Measurements from ENCODE around the gene TKTL1. TPM values are rescaled to one million over a fixed set of nuclear protein-coding genes. Genes with fewer than 3 reads are reported as not detected.
"Not testable (repeated sequence)": the region's sequence is repeated elsewhere in the genome, so short reads cannot be mapped to it uniquely, and the experiment has no call there.

Gene TKTL1
- 0.28 TPM for polyA plus RNA-seq (ENCODE audit: insufficient read length)
- long read RNA-seq, donor 1 = 0 reads
- long read RNA-seq, donor 2 = 0 reads
- long read RNA-seq, donor 3 = 0 reads
- long read RNA-seq, donor 4 = 0 reads
- long read RNA-seq, donor 5 = 0 reads
- long read RNA-seq, donor 6 = 0 reads
- long read RNA-seq, donor 7 = 0 reads
- long read RNA-seq, donor 8 = 0 reads

- no peak for DNase-seq
Measured at GRCh38 chrX:154295664-154296310, at the start of gene TKTL1. Gene TKTL1 (plus strand): TSS chrX:154295795. CDS start chrX:154295860, 65 bp downstream.

GRCh38 chrX:154247377-154248045 lies 48.1 kb upstream of the TKTL1 start:
- DNase-seq = not testable (repeated sequence)

GRCh38 chrX:154248076-154248475 lies 47.5 kb upstream of the TKTL1 start:
- not testable (repeated sequence) for DNase-seq

GRCh38 chrX:154257282-154257681 lies 38.3 kb upstream of the TKTL1 start, which contains the start of gene OPN1MW3:
Gene OPN1MW3 (plus strand): TSS chrX:154257582. CDS start chrX:154257620, 38 bp downstream.
- DNase-seq = not testable (repeated sequence)

GRCh38 chrX:154258711-154259110 lies 36.9 kb upstream of the TKTL1 start:
- DNase-seq = not testable (repeated sequence)

- DNase-seq = not testable (repeated sequence)
Measured at GRCh38 chrX:154263072-154263471, 32.5 kb upstream of the TKTL1 start.

GRCh38 chrX:154269245-154269644 lies 26.4 kb upstream of the TKTL1 start:
- DNase-seq = not testable (repeated sequence)

- not testable (repeated sequence) for DNase-seq
Measured at GRCh38 chrX:154284489-154285338, 10.9 kb upstream of the TKTL1 start.

- DNase-seq = not testable (repeated sequence)
Measured at GRCh38 chrX:154286406-154286805, 9.2 kb upstream of the TKTL1 start.

GRCh38 chrX:154294791-154295574 lies 612 bp upstream of the TKTL1 start, which contains the start of gene TEX28:
Gene TEX28 (minus strand): TSS chrX:154295124. CDS start chrX:154292117, 3,007 bp downstream.
- no peak for DNase-seq

- DNase-seq = no peak
Measured at GRCh38 chrX:154296731-154297130, 1.1 kb downstream of the TKTL1 start.

- no peak for DNase-seq
Measured at GRCh38 chrX:154298312-154298711, 2.7 kb downstream of the TKTL1 start.

- no peak for DNase-seq
Measured at GRCh38 chrX:154300816-154301215, 5.2 kb downstream of the TKTL1 start.

- not testable (repeated sequence) for DNase-seq
Measured at GRCh38 chrX:154302998-154303397, 7.4 kb downstream of the TKTL1 start.

- DNase-seq = no peak
Measured at GRCh38 chrX:154303476-154303875, 7.9 kb downstream of the TKTL1 start.

GRCh38 chrX:154304846-154305245 lies 9.3 kb downstream of the TKTL1 start:
- DNase-seq = no peak

GRCh38 chrX:154305541-154306205 lies 10.1 kb downstream of the TKTL1 start:
- DNase-seq = no peak

- DNase-seq = no peak
Measured at GRCh38 chrX:154307202-154307601, 11.6 kb downstream of the TKTL1 start.

GRCh38 chrX:154308108-154308946 lies 12.7 kb downstream of the TKTL1 start:
- peak; percentile 28 for DNase-seq

Measured in left kidney (tissue), 8 donors.